ENCODE data around the gene SH2D7. TPM values are rescaled to one million over a fixed set of nuclear protein-coding genes. Genes with fewer than 3 reads are reported as not detected.

SH2D7 gene
- total RNA-seq, 6 donors from 2014 or later, result 0.09 TPM; not detected in 5

GRCh38 chr15:78065284-78065872 lies 27.0 kb upstream of the SH2D7 start:
- peaks cover 91 to 100% (median 94%) of the 10 kb centered on the region in 4 donors for H3K4me1 ChIP-seq
- TF ChIP-seq CTCF (IDR thresholded peaks at IDR 0.05) (peak in 1 of 6 experiments; percentile 6), POLR2A (IDR thresholded peaks at IDR 0.05) (peak in 1 of 4 donors; percentile 29), EP300 (IDR thresholded peaks at IDR 0.05) (peak in 2 of 4 donors; percentile 44 to 50), POLR2AphosphoS5 (IDR thresholded peaks at IDR 0.05) (peak; percentile 80 to 89)
- peak; percentile 88 to 94 for ATAC-seq (ENCODE audit: low FRiP score in 2 of 2)
- WGBS, 2 donors, result 24 to 25% methylated on average over 5 of the region's 5 CpGs
- H3K36me3 ChIP-seq, result no peaks in the 10 kb centered on the region
- no peak overlapping the region for H3K4me3 ChIP-seq
- H3K9me3 ChIP-seq, result no peaks in the 10 kb centered on the region
- peak overlapping the region; percentile 94 to 97 (median 96) for H3K27ac ChIP-seq
- H3K27me3 ChIP-seq, result no peaks in the 10 kb centered on the region
- peak in 1 of 2 donors; percentile 87 for DNase-seq

GRCh38 chr15:78065973-78066946 lies 26.1 kb upstream of the SH2D7 start:
- Histone ChIP-seq H3K36me3 (no peaks in the 10 kb centered on the region), H3K27me3 (no peaks in the 10 kb centered on the region), H3K4me1 (peaks cover 94 to 100% (median 96%) of the 10 kb centered on the region in 4 donors), H3K9me3 (no peaks in the 10 kb centered on the region), H3K4me3 (no peak overlapping the region), H3K27ac (peak overlapping the region; percentile 94 to 97 (median 96))
- no peak for TF ChIP-seq POLR2AphosphoS5 (IDR thresholded peaks at IDR 0.05)
- TF ChIP-seq CTCF (IDR thresholded peaks at IDR 0.05), result no peak
- TF ChIP-seq POLR2A (IDR thresholded peaks at IDR 0.05), result no peak
- TF ChIP-seq EP300 (IDR thresholded peaks at IDR 0.05), result no peak
- 62 to 67% methylated on average over 7 of the region's 7 CpGs for WGBS, 2 donors
- ATAC-seq (ENCODE audit: low FRiP score in 2 of 2) (no peak), DNase-seq (no peak)

GRCh38 chr15:78067328-78068228 lies 24.8 kb upstream of the SH2D7 start:
- Histone ChIP-seq H3K9me3 (no peaks in the 10 kb centered on the region), H3K27ac (peak overlapping the region; percentile 94 to 97 (median 96)), H3K36me3 (no peaks in the 10 kb centered on the region), H3K4me1 (peaks cover 97 to 100% (median 97%) of the 10 kb centered on the region in 4 donors), H3K4me3 (no peak overlapping the region), H3K27me3 (no peaks in the 10 kb centered on the region)
- no peak for TF ChIP-seq POLR2AphosphoS5 (IDR thresholded peaks at IDR 0.05)
- no peak for TF ChIP-seq POLR2A (IDR thresholded peaks at IDR 0.05)
- TF ChIP-seq CTCF (IDR thresholded peaks at IDR 0.05), result no peak
- TF ChIP-seq EP300 (IDR thresholded peaks at IDR 0.05), result no peak
- DNase-seq (no peak), ATAC-seq (ENCODE audit: low FRiP score in 2 of 2) (no peak)
- 8 to 27% methylated on average over 1 of the region's 1 CpG for WGBS, 2 donors

GRCh38 chr15:78069052-78069414 lies 23.3 kb upstream of the SH2D7 start:
- ATAC-seq (ENCODE audit: low FRiP score in 2 of 2), result no peak
- H3K27ac ChIP-seq, result peak overlapping the region; percentile 94 to 97 (median 96)
- H3K36me3 ChIP-seq, result no peaks in the 10 kb centered on the region
- no peak for DNase-seq
- H3K9me3 ChIP-seq, result no peaks in the 10 kb centered on the region
- no peak overlapping the region for H3K4me3 ChIP-seq
- WGBS, 2 donors, result 31 to 43% methylated on average over 7 of the region's 7 CpGs
- H3K4me1 ChIP-seq, result peaks cover 95 to 100% (median 99%) of the 10 kb centered on the region in 4 donors
- peak in 1 of 4 donors; percentile 18 for TF ChIP-seq POLR2A (IDR thresholded peaks at IDR 0.05)
- no peak for TF ChIP-seq POLR2AphosphoS5 (IDR thresholded peaks at IDR 0.05)
- peak in 1 of 6 experiments; percentile 5 for TF ChIP-seq CTCF (IDR thresholded peaks at IDR 0.05)
- no peaks in the 10 kb centered on the region for H3K27me3 ChIP-seq
